Measurements from ENCODE around the gene NAALADL2.

DNA sequence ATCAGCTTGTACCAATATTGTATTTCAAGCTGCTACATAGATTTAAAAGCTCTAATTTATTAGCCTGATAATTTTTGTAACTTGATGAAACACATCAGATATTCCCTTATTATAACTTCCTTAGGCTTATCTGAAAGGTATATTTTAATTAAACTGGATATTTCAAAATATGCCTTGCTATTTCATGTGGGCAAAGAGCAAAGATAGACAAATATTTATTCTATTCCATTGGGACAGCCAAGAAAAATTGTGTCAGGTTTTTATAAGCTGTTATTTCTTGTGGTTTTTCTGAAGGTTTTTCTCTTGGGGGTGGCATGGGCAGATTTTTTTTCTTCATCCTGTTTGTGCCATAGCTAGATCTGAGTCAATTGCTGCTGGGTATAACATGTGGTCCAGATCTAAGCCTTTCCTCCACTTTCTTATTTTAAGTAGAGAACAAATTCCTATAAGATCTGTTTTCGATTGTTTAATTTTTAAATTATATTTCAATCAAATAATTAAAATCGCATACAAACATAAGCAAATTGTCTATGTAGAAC, 249.5 kb downstream of the NAALADL2 start:
- TF ChIP-seq, protein P1, sequence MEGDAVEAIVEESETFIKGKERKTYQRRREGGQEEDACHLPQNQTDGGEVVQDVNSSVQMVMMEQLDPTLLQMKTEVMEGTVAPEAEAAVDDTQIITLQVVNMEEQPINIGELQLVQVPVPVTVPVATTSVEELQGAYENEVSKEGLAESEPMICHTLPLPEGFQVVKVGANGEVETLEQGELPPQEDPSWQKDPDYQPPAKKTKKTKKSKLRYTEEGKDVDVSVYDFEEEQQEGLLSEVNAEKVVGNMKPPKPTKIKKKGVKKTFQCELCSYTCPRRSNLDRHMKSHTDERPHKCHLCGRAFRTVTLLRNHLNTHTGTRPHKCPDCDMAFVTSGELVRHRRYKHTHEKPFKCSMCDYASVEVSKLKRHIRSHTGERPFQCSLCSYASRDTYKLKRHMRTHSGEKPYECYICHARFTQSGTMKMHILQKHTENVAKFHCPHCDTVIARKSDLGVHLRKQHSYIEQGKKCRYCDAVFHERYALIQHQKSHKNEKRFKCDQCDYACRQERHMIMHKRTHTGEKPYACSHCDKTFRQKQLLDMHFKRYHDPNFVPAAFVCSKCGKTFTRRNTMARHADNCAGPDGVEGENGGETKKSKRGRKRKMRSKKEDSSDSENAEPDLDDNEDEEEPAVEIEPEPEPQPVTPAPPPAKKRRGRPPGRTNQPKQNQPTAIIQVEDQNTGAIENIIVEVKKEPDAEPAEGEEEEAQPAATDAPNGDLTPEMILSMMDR (conservative IDR thresholded peaks at IDR 0.05): no peak
- TF ChIP-seq ZFX (IDR thresholded peaks at IDR 0.05): no peak
